Ishikawa (cell line): ENCODE measurements around the gene KRT31.

Experiments used
- CEBPB ChIP-seq: IDR thresholded peaks from 2 replicates; pipeline ENCODE4 v1.6.1; 2012
- CREB1 ChIP-seq: IDR thresholded peaks from 2 replicates; pipeline ENCODE4 v1.6.1; 2012; ENCODE audit warnings: low read depth
- EGR1 ChIP-seq: IDR thresholded peaks from 2 replicates; pipeline ENCODE4 v1.6.1; 2012
- EP300 ChIP-seq: IDR thresholded peaks from 2 replicates; pipeline ENCODE4 v1.6.1; 2012; ENCODE audit warnings: borderline replicate concordance
- FOXM1 ChIP-seq: IDR thresholded peaks from 2 replicates; pipeline ENCODE4 v1.6.1; 2012; ENCODE audit warnings: low read depth, borderline replicate concordance
- MAX ChIP-seq: IDR thresholded peaks from 2 replicates; pipeline ENCODE4 v1.6.1; 2012
- NFIC ChIP-seq: IDR thresholded peaks from 2 replicates; pipeline ENCODE4 v1.6.1; 2012
- RAD21 ChIP-seq: IDR thresholded peaks from 2 replicates; pipeline ENCODE4 v1.6.1; 2012; ENCODE audit warnings: low read depth
- REST ChIP-seq: IDR thresholded peaks from 2 replicates; pipeline ENCODE4 v1.6.1; 2012; ENCODE audit warnings: low read depth, mild to moderate bottlenecking
- TAF1 ChIP-seq: IDR thresholded peaks from 2 replicates; pipeline ENCODE4 v1.6.1; 2012; ENCODE audit warnings: low read depth, mild to moderate bottlenecking
- TCF12 ChIP-seq: IDR thresholded peaks from 2 replicates; pipeline ENCODE4 v1.6.1; 2012; ENCODE audit warnings: low read depth
- TEAD4 ChIP-seq: IDR thresholded peaks from 2 replicates; pipeline ENCODE4 v1.6.1; 2012
- USF1 ChIP-seq: IDR thresholded peaks from 2 replicates; pipeline ENCODE4 v1.6.1; 2012
- YY1 ChIP-seq: IDR thresholded peaks from 2 replicates; pipeline ENCODE4 v1.6.1; 2012; ENCODE audit warnings: low read depth
- ZBTB7A ChIP-seq: IDR thresholded peaks from 2 replicates; pipeline ENCODE4 v1.6.1; 2012; ENCODE audit warnings: low read depth

The KRT31 gene

GRCh38 chr17:41395611-41396010, 1.8 kb downstream of the KRT31 start:
- TF ChIP-seq MAX (no peak), TEAD4 (no peak), YY1 (no peak), NFIC (no peak), TAF1 (no peak), EGR1 (no peak), EP300 (no peak), USF1 (no peak), ZBTB7A (no peak)

GRCh38 chr17:41394254-41394996, 3.0 kb downstream of the KRT31 start:
- no peak for TF ChIP-seq REST
- no peak for TF ChIP-seq TCF12
- TF ChIP-seq NFIC, result no peak
- TF ChIP-seq TAF1, result no peak
- TF ChIP-seq USF1, result no peak
- no peak for TF ChIP-seq FOXM1
- TF ChIP-seq YY1, result no peak
- TF ChIP-seq TEAD4, result no peak
- TF ChIP-seq EGR1, result no peak
- TF ChIP-seq RAD21, result no peak
- no peak for TF ChIP-seq CEBPB
- TF ChIP-seq MAX, result no peak

- TF ChIP-seq EGR1, result no peak
- TF ChIP-seq ZBTB7A, result no peak
Observed at GRCh38 chr17:41393826-41394225, 3.6 kb downstream of the KRT31 start.

GRCh38 chr17:41393294-41393693, 4.1 kb downstream of the KRT31 start:
- TF ChIP-seq EGR1, result no peak
- TF ChIP-seq TCF12, result no peak
- no peak for TF ChIP-seq TAF1
- no peak for TF ChIP-seq TEAD4
- TF ChIP-seq RAD21, result no peak
- no peak for TF ChIP-seq NFIC

- no peak for TF ChIP-seq USF1
- no peak for TF ChIP-seq EP300
- no peak for TF ChIP-seq TAF1
- no peak for TF ChIP-seq MAX
- no peak for TF ChIP-seq FOXM1
- TF ChIP-seq CEBPB, result no peak
- TF ChIP-seq YY1, result no peak
- no peak for TF ChIP-seq RAD21
- TF ChIP-seq TCF12, result no peak
- no peak for TF ChIP-seq REST
- TF ChIP-seq EGR1, result no peak
- no peak for TF ChIP-seq CREB1
- no peak for TF ChIP-seq NFIC
- TF ChIP-seq TEAD4, result no peak
- no peak for TF ChIP-seq ZBTB7A
Observed at GRCh38 chr17:41392278-41392677, 5.1 kb downstream of the KRT31 start.

GRCh38 chr17:41391535-41391934, 5.9 kb downstream of the KRT31 start:
- no peak for TF ChIP-seq USF1
- no peak for TF ChIP-seq TAF1
- TF ChIP-seq ZBTB7A, result no peak
- no peak for TF ChIP-seq RAD21
- no peak for TF ChIP-seq MAX
- no peak for TF ChIP-seq FOXM1
